PFSK-1 (cell line): ENCODE measurements around the gene HCFC1.

Experiments
- POLR2AphosphoS5 ChIP-seq: IDR thresholded peaks from 2 replicates; pipeline ENCODE4 v1.6.1; 2012; ENCODE audit warnings: low read depth, mild to moderate bottlenecking, control low read depth, low read length, moderate library complexity
- REST ChIP-seq, 2 experiments: IDR thresholded peaks; 2 replicates each; pipeline versions ENCODE4 v1.6.1 to v1.8.0; 2011 to 2012; ENCODE audit warnings: low read depth in 2 of 2, low read length in 2 of 2, control low read depth in 1 of 2, inconsistent platforms in 1 of 2, mild to moderate bottlenecking in 1 of 2, moderate library complexity in 1 of 2; ENCODE audit not compliant: insufficient read depth in 1 of 2
- SIN3A ChIP-seq: IDR thresholded peaks from 2 replicates; pipeline ENCODE4 v1.6.1; 2012; ENCODE audit warnings: mild to moderate bottlenecking, low read length, moderate library complexity, borderline replicate concordance; ENCODE audit not compliant: insufficient read depth
- TAF1 ChIP-seq: IDR thresholded peaks from 2 replicates; pipeline ENCODE4 v1.6.1; 2012; ENCODE audit warnings: low read length, control low read depth, borderline replicate concordance; ENCODE audit not compliant: insufficient read depth

- 0 out of 2 replicates have a peak, but pooled peaks have one; percentile 22 for TF ChIP-seq TAF1
- no peak; the same call in none of the 2 replicates for TF ChIP-seq POLR2AphosphoS5
- 0 out of 4 replicates have a peak, but pooled peaks of 1 of the 2 experiments have one; percentile 15 for TF ChIP-seq REST (IDR thresholded peaks at IDR 0.05; ENCODE audit: insufficient read depth in 1 of 2, low read depth in 2 of 2, low read length in 2 of 2)
- no peak for TF ChIP-seq SIN3A
Measured at GRCh38 chrX:153926858-153927671, 44.6 kb downstream of the HCFC1 start.
